MM.1S (cell line): ENCODE results near the gene SPRED3.

Experiments
- CTCF ChIP-seq: fragments of 300-600 bp; sonication (generic); IDR thresholded peaks from 2 replicates; pipeline ENCODE4 v1.5.1; 2016; ENCODE audit warnings: antibody characterized with exemption, low read length, mixed read lengths
- EZH2 ChIP-seq: fragments of 300-600 bp; sonication (generic); optimal IDR thresholded peaks from 2 replicates; pipeline ENCODE3; 2017; ENCODE audit warnings: low read depth, mild to moderate bottlenecking, antibody characterized with exemption, low read length, mixed read lengths
- EZH2phosphoT487 ChIP-seq: fragments of 300-600 bp; sonication (generic); IDR thresholded peaks from 2 replicates; pipeline ENCODE4 v1.6.1; 2018; ENCODE audit warnings: antibody characterized with exemption, low read length

- TF ChIP-seq CTCF (no peak), EZH2 (no peak), EZH2phosphoT487 (no peak)
Measured at GRCh38 chr19:38437917-38438316, 49.4 kb downstream of the SPRED3 start.
